RWPE2 (cell line): ENCODE data around the gene HOXC11.

Experiments used
- ATAC-seq: fragments of 200-7000 bp; cut with Tn5 transposase; 3 replicates; pipeline ENCODE4 v1.9.1; 2021; ENCODE audit warnings: low read depth
- DNase-seq: peaks from one replicate; pipeline ENCODE4 v3.0.0-alpha.2; 2020; ENCODE audit warnings: low spot score
- H3K27ac ChIP-seq: fragments of 450-650 bp; 2 replicates; pipeline ENCODE4 v1.5.1; 2017; ENCODE audit warnings: mild to moderate bottlenecking; ENCODE audit not compliant: poor library complexity, severe bottlenecking
- H3K27me3 ChIP-seq: fragments of 250-450 bp; sonication (Bioruptor Pico); 2 replicates; pipeline ENCODE4 v1.5.1; 2021; ENCODE audit warnings: mild to moderate bottlenecking, moderate library complexity; ENCODE audit not compliant: insufficient read depth, poor library complexity, severe bottlenecking
- H3K36me3 ChIP-seq: fragments of 250-450 bp; sonication (Bioruptor Pico); 2 replicates; pipeline ENCODE4 v1.5.1; 2020; ENCODE audit warnings: low read depth, mild to moderate bottlenecking, moderate library complexity
- H3K4me1 ChIP-seq: fragments of 250-450 bp; sonication (Bioruptor Pico); 2 replicates; pipeline ENCODE4 v1.5.1; 2021; ENCODE audit warnings: mild to moderate bottlenecking, moderate library complexity; ENCODE audit not compliant: insufficient read depth, poor library complexity, severe bottlenecking
- H3K4me3 ChIP-seq: fragments of 250-450 bp; sonication (Bioruptor Pico); 2 replicates; pipeline ENCODE4 v1.5.1; 2021; ENCODE audit warnings: mild to moderate bottlenecking, moderate library complexity; ENCODE audit not compliant: severe bottlenecking
- H3K9me3 ChIP-seq: fragments of 250-450 bp; sonication (Bioruptor Pico); 2 replicates; pipeline ENCODE4 v1.5.1; 2021; ENCODE audit warnings: mild to moderate bottlenecking, moderate library complexity; ENCODE audit not compliant: severe bottlenecking
- TF ChIP-seq, protein P1 (sequence below): fragments of 450-650 bp; IDR thresholded peaks from one replicate; pipeline ENCODE4 v1.5.1; 2017; ENCODE audit warnings: mild to moderate bottlenecking, moderate library complexity; ENCODE audit not compliant: poor library complexity, severe bottlenecking

HOXC11 gene

DNA sequence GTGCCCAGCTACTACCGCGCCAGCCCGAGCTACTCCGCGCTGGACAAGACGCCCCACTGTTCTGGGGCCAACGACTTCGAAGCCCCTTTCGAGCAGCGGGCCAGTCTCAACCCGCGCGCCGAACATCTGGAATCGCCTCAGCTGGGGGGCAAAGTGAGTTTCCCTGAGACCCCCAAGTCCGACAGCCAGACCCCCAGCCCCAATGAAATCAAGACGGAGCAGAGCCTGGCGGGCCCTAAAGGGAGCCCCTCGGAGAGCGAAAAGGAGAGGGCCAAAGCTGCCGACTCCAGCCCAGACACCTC is 12.7 kb downstream of the HOXC11 start:
- H3K36me3 ChIP-seq = no peaks in the 10 kb centered on the region
- ATAC-seq (no peak), DNase-seq (no peak)
- TF ChIP-seq, protein P1, sequence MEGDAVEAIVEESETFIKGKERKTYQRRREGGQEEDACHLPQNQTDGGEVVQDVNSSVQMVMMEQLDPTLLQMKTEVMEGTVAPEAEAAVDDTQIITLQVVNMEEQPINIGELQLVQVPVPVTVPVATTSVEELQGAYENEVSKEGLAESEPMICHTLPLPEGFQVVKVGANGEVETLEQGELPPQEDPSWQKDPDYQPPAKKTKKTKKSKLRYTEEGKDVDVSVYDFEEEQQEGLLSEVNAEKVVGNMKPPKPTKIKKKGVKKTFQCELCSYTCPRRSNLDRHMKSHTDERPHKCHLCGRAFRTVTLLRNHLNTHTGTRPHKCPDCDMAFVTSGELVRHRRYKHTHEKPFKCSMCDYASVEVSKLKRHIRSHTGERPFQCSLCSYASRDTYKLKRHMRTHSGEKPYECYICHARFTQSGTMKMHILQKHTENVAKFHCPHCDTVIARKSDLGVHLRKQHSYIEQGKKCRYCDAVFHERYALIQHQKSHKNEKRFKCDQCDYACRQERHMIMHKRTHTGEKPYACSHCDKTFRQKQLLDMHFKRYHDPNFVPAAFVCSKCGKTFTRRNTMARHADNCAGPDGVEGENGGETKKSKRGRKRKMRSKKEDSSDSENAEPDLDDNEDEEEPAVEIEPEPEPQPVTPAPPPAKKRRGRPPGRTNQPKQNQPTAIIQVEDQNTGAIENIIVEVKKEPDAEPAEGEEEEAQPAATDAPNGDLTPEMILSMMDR = no peak
- peak overlapping the region; percentile 6 for H3K4me3 ChIP-seq
- H3K27ac ChIP-seq = no peak overlapping the region
- H3K9me3 ChIP-seq = no peaks in the 10 kb centered on the region
- peaks cover 93% of the 10 kb centered on the region for H3K27me3 ChIP-seq
- peaks cover 6% of the 10 kb centered on the region for H3K4me1 ChIP-seq

DNA sequence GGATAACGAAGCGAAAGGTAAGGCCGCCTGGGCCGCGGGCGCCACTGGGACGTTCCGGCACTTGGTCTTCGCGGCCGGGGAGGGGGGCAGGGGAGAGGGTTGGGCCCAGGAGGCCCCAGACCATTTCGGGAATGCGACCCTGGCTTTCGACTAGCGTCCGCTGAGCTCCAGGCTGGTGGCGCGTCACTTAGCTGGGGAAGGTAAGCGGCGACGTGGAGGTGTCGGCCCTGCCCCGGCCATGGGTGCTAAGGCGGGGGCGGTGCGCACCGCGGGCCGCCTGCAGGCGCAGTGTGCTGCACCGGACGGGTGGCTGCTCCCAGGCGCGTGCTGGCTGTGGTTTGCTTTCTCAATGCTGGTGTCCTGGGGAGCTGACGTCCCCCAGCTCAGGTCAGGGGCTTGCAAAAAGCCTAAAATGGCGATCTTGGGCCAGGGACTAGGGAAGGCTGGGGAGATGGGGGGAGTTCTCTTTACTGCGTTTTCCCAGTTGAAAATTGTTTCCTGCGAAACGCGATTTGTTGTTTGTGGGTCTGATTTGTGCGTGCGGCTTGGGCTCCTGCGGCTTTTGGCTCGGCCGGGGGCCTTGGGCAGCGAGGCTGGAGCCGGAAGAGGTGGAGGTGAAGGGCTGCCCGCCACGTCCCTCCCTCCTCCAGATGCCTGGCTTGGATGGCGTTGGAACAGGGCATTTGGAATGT is 13.2 kb downstream of the HOXC11 start:
- Histone ChIP-seq H3K4me1 (peaks cover 6% of the 10 kb centered on the region), H3K27ac (no peak overlapping the region), H3K27me3 (peaks cover 93% of the 10 kb centered on the region), H3K36me3 (no peaks in the 10 kb centered on the region), H3K9me3 (no peaks in the 10 kb centered on the region), H3K4me3 (peak overlapping the region; percentile 6)
- TF ChIP-seq, protein P1 = no peak
- no peak for DNase-seq
- peak; percentile 20; the same call in 1 of the 3 replicates for ATAC-seq

DNA sequence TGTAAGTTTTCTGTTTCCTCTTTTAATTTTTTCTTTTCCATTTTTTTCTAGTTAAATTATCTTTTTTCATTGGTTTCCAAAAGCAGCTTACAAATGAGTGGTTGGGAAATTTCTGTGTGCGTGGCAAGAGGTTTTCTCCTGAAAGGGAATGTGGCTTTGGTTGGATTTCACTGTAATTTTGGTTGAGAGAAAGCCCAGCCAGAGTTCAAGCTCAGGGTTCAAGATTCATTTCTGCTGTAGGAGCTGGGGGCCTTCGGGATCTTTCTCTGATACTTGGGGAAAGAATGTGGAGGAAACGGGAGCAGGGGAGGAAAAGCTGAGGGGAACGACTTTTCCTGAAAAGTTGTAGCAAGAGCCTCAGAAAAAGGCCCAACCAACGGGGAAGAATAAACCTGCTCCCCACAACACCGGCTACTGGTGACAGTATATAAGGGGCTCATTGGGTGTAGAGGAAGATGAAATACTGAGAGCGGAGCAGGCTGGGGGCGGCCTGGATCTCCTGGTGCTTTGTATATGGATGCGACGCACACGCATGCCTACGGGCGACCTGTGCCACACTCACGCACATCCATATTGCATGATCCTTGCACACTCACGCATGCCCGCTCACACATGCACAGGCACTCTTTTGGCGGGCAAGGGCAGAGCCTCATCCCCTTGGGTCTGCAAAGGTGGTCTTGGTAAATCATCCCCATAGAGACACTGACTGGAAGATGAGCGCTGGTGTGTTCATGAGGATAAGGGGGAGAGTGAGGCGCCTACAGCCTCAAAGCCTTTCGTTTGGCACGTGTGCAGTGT is 14.0 kb downstream of the HOXC11 start:
- no peak overlapping the region for H3K4me3 ChIP-seq
- H3K9me3 ChIP-seq = no peaks in the 10 kb centered on the region
- DNase-seq (no peak), ATAC-seq (no peak)
- peaks cover 93% of the 10 kb centered on the region for H3K27me3 ChIP-seq
- peaks cover 6% of the 10 kb centered on the region for H3K4me1 ChIP-seq
- no peaks in the 10 kb centered on the region for H3K36me3 ChIP-seq
- TF ChIP-seq, protein P1 = no peak
- H3K27ac ChIP-seq = no peak overlapping the region

DNA sequence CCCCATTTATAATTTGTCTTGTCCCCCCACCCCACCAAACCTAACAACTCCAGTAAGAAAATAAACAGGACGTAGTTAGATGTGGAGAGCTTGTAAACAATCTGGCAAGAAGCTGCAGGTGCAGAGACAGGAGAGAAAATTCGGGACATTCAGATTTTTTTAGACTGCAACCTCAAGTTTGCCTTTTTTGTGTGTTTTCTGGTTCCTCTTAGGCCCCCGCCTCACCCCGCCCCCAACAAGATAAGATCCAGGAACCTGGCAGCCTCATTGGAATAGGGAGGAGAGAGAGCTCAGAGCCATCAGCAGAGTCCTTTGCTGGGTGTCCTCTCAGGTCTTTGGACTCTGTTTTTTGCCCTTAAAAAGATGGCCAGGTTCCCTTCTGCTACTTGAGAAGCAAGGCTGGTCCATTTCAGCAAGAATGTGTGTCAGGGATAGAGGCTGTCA is 14.9 kb downstream of the HOXC11 start:
- no peak overlapping the region for H3K4me3 ChIP-seq
- no peaks in the 10 kb centered on the region for H3K9me3 ChIP-seq
- H3K27me3 ChIP-seq = peaks cover 93% of the 10 kb centered on the region
- H3K4me1 ChIP-seq = peaks cover 6% of the 10 kb centered on the region
- TF ChIP-seq, protein P1 = no peak
- no peaks in the 10 kb centered on the region for H3K36me3 ChIP-seq
- DNase-seq = no peak
- no peak for ATAC-seq
- no peak overlapping the region for H3K27ac ChIP-seq
